ENCODE measurements around the gene NAGLU. TPM values are rescaled to one million over a fixed set of nuclear protein-coding genes. Genes with fewer than 3 reads are reported as not detected.

Gene NAGLU
- 35.1 to 46.5 TPM (median 44.1 TPM) in 5 replicates for total RNA-seq (2022; extraction: Qiagen RNA extraction)

DNA sequence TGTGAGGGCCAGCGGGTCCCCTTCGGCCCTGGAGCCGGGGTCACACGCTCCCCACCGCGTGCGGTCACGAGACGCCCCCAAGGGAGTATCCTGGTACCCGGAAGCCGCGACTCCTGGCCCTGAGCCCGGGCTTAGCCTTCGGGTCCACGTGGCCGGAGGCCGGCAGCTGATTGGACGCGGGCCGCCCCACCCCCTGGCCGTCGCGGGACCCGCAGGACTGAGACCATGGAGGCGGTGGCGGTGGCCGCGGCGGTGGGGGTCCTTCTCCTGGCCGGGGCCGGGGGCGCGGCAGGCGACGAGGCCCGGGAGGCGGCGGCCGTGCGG lies at the start of gene NAGLU:
Gene NAGLU (plus strand): TSS at position 194 of the 324 bp plus-strand sequence. CDS start 32 bp downstream, at position 226.

GRCh38 chr17:42552736-42553135 lies 16.7 kb downstream of the NAGLU start, which contains the start of gene HSD17B1:
HSD17B1 (plus strand) TSS chr17:42552923; CDS start chr17:42552934, 11 bp downstream.

DNA sequence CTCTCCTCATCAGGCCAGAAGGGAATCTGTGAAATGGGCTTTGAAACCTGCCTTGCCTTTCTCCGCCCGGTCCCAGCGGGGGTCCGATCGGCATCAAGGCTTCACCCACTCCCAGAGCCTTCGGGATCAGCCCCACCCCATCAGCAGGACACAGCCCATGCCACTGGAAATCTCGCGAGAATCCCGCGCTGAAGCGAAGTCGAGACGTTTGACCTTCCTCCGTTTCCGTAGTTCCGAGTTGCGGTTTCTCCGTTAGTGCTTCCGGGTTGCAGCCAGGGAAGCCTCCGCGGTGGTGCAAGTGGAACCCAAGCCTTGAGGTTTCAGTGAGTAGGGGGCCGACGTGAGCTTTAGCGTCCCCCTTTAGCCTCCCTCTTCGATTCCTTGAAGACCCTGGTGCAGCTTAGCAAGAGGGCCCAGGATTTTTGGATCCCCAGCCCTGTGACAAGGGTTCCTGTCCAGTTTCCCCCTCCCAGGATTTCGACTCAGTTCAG lies 25.9 kb downstream of the NAGLU start, which contains the start of gene COASY:
Gene COASY (plus strand): TSS at position 252 of the 491 bp plus-strand sequence. CDS start 475 bp downstream, outside the sequence.

DNA sequence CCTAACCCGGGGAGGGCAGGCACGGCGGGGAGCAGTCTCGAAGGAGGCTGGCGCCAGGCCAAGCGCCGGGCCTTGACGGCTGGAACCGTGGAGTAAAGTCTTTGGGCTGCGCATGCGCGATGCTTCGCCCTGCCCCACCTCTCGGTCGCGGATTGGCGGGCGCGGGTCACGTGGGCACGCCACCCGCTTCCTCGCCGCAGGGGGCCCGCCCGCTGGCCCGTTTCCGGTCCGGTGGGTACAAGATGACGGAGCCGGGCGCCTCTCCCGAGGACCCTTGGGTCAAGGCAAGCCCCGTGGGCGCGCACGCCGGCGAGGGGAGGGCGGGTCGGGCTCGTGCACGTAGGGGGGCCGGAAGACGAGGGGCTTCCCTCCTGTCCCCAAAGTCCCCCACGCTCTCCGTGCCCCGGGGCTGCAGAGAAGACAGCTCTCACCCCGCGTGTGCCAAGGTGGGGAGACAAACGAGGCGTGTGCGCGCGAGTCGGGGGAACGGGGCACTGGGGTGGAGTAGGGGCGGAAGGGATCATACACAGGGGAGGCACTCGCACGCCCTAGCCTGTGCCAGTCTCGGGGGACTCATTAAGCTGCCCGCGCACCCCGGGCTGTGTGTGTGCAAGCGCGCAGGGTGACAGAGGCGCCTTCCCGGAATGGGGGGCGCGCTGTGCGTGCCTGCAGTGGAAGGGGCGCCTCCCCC lies 31.0 kb downstream of the NAGLU start, which contains the start of gene MLX:
Gene MLX (plus strand): TSS at position 218 of the 691 bp plus-strand sequence. CDS start 25 bp downstream, at position 243.

DNA sequence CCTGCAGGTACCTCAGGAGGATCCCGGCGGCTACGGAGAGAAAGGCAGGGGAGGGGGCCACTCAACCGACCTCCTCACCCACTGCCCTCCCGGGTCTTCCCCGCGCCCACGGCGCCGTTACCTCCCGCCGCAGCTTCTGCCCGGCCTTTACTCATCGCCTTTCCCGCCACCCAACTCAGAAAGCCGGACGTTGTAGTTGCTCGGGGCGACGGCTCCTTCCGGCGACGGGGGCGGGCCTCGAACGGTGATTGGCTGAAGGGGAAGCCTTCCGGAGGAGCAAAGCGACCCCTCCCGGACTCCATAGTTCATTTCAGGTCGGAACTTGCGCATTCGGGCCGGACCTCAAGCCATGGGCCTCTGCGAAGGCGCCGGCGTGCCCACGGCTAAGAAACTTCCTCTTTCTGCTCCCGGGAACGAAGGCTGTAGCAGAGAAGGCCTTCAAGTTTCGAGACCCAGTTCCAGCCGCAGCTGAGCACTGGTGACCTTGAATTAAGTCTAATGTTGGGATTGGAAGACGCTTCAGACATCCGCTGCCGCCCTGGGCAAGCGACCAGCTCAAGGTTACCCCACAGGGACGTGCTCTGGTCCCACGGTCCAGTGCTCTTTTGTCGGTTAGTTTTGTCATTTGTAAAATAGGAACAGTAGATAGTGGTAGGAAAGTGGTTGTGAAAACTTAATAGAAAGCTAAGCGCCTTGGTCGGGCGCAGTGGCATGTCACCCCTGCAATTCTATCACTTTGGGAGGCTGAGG lies 41.7 kb downstream of the NAGLU start, which contains the start of gene PSMC3IP:
Gene PSMC3IP (minus strand): TSS at position 198 of the 750 bp plus-strand sequence. CDS start 43 bp downstream, at position 155.

Other genes starting within 250 kb of the NAGLU start
- 5.7 to 7.7 TPM (median 6.3 TPM) in 5 replicates for gene STAT5A, start 247.7 kb upstream of the NAGLU start, total RNA-seq (2022; extraction: Qiagen RNA extraction)
- gene STAT3, start 147.8 kb upstream of the NAGLU start, total RNA-seq (2022; extraction: Qiagen RNA extraction), result 68.1 to 79.3 TPM (median 71.3 TPM) in 5 replicates
- gene CAVIN1, start 113.0 kb upstream of the NAGLU start, total RNA-seq (2022; extraction: Qiagen RNA extraction), result 396 to 431 TPM (median 412 TPM) in 5 replicates
- gene ATP6V0A1, start 77.4 kb upstream of the NAGLU start, total RNA-seq (2022; extraction: Qiagen RNA extraction), result 33.7 to 43.0 TPM (median 36.3 TPM) in 5 replicates
- gene HSD17B1, start 16.7 kb downstream of the NAGLU start, total RNA-seq (2022; extraction: Qiagen RNA extraction), result 0.51 to 1.6 TPM (median 1.3 TPM) in 5 replicates
- 112 to 132 TPM (median 119 TPM) in 5 replicates for gene COASY, start 25.9 kb downstream of the NAGLU start, total RNA-seq (2022; extraction: Qiagen RNA extraction)
- 62.1 to 64.0 TPM (median 63.3 TPM) in 5 replicates for gene MLX, start 30.9 kb downstream of the NAGLU start, total RNA-seq (2022; extraction: Qiagen RNA extraction)
- gene PSMC3IP, start 41.5 kb downstream of the NAGLU start, total RNA-seq (2022; extraction: Qiagen RNA extraction), result 30.1 to 35.0 TPM (median 31.2 TPM) in 5 replicates
- 23.7 to 35.2 TPM (median 27.9 TPM) in 5 replicates for gene RETREG3, start 73.1 kb downstream of the NAGLU start, total RNA-seq (2022; extraction: Qiagen RNA extraction)
- gene TUBG1, start 73.4 kb downstream of the NAGLU start, total RNA-seq (2022; extraction: Qiagen RNA extraction), result 133 to 144 TPM (median 140 TPM) in 5 replicates
- gene TUBG2, start 123.0 kb downstream of the NAGLU start, total RNA-seq (2022; extraction: Qiagen RNA extraction), result 17.1 to 23.8 TPM (median 20.7 TPM) in 5 replicates
- 11.6 to 16.4 TPM (median 16.0 TPM) in 5 replicates for gene PLEKHH3, start 140.8 kb downstream of the NAGLU start, total RNA-seq (2022; extraction: Qiagen RNA extraction)
- 0.28 to 0.36 TPM (median 0.32 TPM) in 5 replicates for gene CCR10, start 145.6 kb downstream of the NAGLU start, total RNA-seq (2022; extraction: Qiagen RNA extraction)
- gene CNTNAP1, start 146.3 kb downstream of the NAGLU start, total RNA-seq (2022; extraction: Qiagen RNA extraction), result 4.7 to 5.9 TPM (median 5.5 TPM) in 5 replicates
- 8.2 to 12.3 TPM (median 11.9 TPM) in 5 replicates for gene EZH1, start 208.8 kb downstream of the NAGLU start, total RNA-seq (2022; extraction: Qiagen RNA extraction)
- 0.75 to 1.2 TPM (median 1.0 TPM) in 5 replicates for gene RAMP2, start 225.0 kb downstream of the NAGLU start, total RNA-seq (2022; extraction: Qiagen RNA extraction)
- 121 to 127 TPM (median 125 TPM) in 5 replicates for gene VPS25, start 237.2 kb downstream of the NAGLU start, total RNA-seq (2022; extraction: Qiagen RNA extraction)
- 1.0 to 1.7 TPM (median 1.2 TPM) in 5 replicates for gene WNK4, start 244.4 kb downstream of the NAGLU start, total RNA-seq (2022; extraction: Qiagen RNA extraction)

Measured in A549 treated with Hydrocortisone at 1 μM for 4 hours (cell line).